DMS 273 (cell line): ENCODE results near the gene PRKAR2B.
"Not testable (repeated sequence)": the region's sequence is repeated elsewhere in the genome, so short reads cannot be mapped to it uniquely, and the experiment has no call there.

Experiments used
- DNase-seq: peaks from one replicate; lab custom pipeline; 2025; ENCODE audit not compliant: unreplicated experiment; lab: John Stamatoyannopoulos, UW

Gene PRKAR2B

GRCh38 chr7:107047902-107048782 is 3.6 kb downstream of the PRKAR2B start:
- DNase-seq = no peak

- no peak for DNase-seq
Observed at GRCh38 chr7:107048783-107049418, 4.4 kb downstream of the PRKAR2B start.

GRCh38 chr7:107049480-107049879 is 5.0 kb downstream of the PRKAR2B start:
- DNase-seq = no peak

- DNase-seq = no peak
Observed at GRCh38 chr7:107049971-107050532, 5.5 kb downstream of the PRKAR2B start.

- DNase-seq = no peak
Observed at GRCh38 chr7:107051376-107051775, 6.9 kb downstream of the PRKAR2B start.

GRCh38 chr7:107054965-107055364 is 10.5 kb downstream of the PRKAR2B start:
- not testable (repeated sequence) for DNase-seq

- not testable (repeated sequence) for DNase-seq
Observed at GRCh38 chr7:107056058-107056457, 11.6 kb downstream of the PRKAR2B start.

- DNase-seq = no peak
Observed at GRCh38 chr7:107056728-107057473, 12.4 kb downstream of the PRKAR2B start.

- DNase-seq = no peak
Observed at GRCh38 chr7:107057474-107057833, 12.9 kb downstream of the PRKAR2B start.

- DNase-seq = no peak
Observed at GRCh38 chr7:107059468-107059867, 15.0 kb downstream of the PRKAR2B start.

GRCh38 chr7:107063245-107064120 is 19.0 kb downstream of the PRKAR2B start:
- no peak for DNase-seq

- DNase-seq = no peak
Observed at GRCh38 chr7:107064255-107064654, 19.8 kb downstream of the PRKAR2B start.

- no peak for DNase-seq
Observed at GRCh38 chr7:107065929-107066247, 21.4 kb downstream of the PRKAR2B start.

- no peak for DNase-seq
Observed at GRCh38 chr7:107068156-107068555, 23.7 kb downstream of the PRKAR2B start.

GRCh38 chr7:107069457-107069856 is 25.0 kb downstream of the PRKAR2B start:
- peak; percentile 48 for DNase-seq

GRCh38 chr7:107070710-107071109 is 26.2 kb downstream of the PRKAR2B start:
- no peak for DNase-seq

- DNase-seq = no peak
Observed at GRCh38 chr7:107071129-107071528, 26.6 kb downstream of the PRKAR2B start.

- DNase-seq = no peak
Observed at GRCh38 chr7:107072133-107072532, 27.6 kb downstream of the PRKAR2B start.

- DNase-seq = peak; percentile 39
Observed at GRCh38 chr7:107075863-107076574, 31.5 kb downstream of the PRKAR2B start.
